Cerebellar cortex (tissue), 1 donor: ENCODE results near the gene DNAH17.
"Not testable (repeated sequence)": the region's sequence is repeated elsewhere in the genome, so short reads cannot be mapped to it uniquely, and the experiment has no call there.

Source experiments
- DNase-seq: peaks from one replicate; pipeline ENCODE4 v3.0.0-alpha.2; 2015; ENCODE audit warnings: low spot score

DNAH17 gene

DNA sequence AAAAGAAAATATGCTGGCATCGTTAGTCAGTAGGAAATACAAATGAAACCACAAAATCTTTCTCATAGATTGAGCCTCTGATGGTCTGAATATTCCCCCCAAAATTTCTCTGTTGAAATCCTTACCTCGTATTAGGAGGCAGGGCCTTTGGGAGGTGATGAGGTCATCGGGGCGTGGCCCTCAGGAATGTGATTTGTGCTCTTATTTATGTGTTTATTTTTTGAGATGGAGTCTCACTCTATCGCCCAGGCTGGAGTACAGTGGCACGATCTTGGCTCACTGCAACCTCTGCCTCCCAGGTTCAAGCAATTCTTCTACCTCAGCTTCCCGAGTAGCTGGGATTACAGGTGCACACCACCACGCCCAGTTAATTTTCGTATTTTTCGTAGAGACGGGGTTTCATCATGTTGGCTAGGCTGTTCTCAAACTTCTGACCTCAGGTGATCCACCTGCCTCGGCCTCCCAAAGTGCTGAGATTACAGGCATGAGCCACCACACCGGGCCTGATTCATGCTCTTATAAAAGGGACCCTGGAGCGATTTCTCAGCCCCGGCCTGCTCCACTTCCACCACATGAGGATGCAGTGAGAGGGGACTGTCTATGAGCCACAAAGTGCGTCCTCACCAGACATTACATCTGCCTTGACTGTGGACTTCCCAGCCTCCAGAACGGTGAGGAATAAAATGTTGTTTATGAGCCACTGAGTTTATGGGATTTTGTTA is 53.1 kb downstream of the DNAH17 start:
- no peak for DNase-seq

DNA sequence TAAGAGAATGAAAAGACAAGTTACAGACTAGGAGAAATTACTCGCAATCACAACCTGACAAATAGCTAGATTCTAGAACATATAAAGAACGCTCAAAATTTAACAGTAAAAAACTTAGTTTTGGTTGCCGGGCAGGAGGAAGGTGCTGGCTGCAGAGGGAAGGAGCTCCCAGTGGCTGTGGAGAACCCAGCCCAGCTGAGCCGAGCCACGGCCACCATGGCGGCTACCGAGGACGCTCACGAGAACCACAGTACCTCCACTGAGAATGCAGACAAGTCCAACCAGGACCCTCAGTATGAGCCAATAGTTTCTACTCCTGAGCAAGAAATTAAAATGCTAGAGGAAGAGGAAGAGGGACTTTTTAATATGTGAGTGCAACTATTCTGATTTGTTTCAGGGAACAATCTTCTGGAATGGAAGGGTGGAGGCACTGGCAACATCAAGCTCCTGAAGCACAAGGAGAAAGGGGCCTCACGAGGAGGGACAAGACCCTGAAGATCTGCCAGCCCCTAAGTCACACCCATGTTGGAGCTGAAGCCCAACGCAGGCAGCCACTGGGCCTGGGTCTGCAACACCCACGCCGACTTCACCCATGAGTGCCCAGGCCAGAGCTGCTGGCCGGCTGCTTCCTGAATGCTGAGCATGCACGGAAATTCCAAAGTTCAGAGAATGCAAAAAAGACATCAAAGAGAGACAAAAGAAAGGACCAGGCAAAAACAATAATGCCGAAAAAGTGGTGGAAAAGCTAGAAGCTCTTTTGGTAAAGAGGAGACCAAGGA is 55.0 kb downstream of the DNAH17 start:
- no peak for DNase-seq

DNA sequence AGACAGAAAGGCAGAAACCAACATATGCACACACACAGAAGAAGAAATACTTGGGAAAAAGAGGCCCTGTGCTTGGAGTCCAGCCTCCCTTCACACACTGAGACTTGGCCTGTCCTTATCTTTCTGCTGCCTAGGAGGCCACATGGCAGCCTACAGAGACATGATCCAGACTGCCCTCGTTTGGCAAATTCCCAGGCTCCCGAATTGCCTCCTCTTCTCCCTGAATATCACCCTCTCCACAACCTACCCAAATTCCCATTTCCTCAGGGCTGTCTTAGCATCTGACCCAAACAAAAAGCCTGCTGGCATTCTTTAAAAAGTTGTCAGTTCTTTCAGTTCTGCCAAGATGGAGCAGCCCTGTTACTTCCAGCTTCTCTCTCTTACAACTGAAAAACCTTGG is 59.8 kb downstream of the DNAH17 start:
- no peak for DNase-seq

DNA sequence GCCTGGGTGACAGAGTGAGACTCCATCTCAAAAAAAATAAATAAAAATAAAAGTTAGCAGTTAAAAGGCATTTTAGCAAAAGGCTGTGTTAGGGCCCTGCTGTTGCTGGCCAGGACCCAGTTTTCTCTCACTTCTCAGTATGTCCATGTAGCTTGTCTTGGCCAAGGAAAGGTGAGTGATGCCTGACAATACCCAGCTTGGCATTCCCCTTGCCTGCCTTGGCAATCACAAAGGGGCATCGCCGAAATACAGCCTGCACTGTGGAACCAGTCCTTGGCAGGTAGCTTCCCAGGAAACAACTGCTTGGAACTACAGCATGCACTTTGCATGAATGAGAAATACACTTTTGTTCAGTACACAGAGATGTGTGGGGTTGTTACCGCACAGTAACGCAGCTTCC is 61.7 kb downstream of the DNAH17 start:
- no peak for DNase-seq

DNA sequence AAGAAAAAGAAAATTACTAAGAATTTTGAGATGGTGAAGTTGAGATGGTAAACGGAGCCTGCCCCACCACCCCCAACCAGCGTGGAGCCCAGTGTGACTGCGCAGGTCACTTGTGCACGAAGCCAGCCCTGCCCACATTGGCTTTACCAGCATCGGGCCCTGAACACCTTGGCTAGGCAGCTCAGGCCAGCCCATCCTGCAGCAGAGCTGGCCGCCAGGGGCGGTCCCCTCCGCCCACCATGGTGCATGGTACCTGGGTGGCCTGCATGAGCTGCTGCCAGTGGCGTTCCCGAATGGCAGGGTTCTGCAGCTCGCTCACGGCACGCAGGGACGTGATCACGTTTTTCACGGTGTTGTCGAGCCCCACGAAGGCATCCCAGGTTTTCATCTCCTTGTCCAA is 62.7 kb downstream of the DNAH17 start:
- DNase-seq = no peak

DNA sequence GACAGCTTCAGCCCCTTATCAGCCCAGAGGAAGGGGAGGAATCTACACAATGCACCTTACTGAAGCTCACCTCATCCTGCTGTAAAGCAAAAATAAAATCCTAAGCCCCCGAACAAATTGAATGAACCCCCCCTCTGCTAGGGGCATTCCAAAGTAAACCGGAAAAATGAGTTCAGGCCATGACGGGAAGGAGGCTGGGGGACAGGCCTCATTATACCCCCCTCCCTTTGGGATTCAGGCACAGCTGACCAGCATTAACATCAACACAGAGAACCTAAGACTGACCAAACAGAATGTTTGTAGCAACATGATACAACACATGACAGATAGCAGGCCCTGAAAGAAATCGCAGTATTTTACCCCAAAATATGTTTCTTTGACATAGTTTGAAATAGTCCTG is 64.2 kb downstream of the DNAH17 start:
- no peak for DNase-seq

DNA sequence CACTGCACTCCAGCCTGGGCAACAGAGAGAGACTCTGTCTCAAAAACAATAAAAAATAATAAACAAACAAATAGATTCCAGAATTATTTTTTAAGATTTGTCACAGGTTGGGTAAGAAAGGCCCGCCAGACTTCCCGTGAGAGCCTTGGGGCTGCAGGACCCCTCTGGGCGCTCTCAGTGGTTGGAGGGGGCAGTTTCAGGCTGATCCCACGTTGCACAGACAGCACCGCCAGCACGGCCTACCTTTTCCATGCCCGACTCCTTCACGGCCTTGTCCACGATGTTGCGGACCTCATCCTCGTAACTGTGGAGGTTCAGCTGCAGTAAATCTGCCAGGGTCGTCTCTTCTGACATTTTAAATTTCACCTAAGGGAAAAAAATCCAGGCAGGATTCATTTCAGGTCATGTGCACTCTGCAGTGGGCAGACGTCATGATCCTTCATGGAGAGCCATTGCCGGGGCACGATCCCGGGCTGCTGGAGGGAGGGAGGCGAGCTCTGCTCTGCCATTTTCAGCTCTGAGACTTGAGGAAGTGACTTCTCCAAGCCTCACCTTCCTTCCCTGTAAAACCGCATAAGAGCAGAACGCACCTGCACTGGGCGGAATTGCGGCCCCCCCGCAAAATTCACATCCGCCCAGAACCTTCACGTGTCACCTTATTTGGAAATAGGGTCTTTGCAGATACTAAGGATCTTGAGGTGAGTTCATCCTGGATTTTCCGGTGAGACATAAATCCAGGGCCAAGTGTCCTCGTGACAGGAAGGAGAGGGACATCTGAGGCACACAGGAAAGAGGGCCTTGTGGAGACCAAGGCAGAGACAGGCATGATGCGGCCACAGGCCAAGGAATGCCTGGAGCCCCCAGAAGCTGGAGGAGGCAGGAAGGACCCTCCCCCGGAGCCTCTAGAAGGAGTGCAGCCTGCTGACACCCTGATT is 66.8 kb downstream of the DNAH17 start:
- no peak for DNase-seq

DNA sequence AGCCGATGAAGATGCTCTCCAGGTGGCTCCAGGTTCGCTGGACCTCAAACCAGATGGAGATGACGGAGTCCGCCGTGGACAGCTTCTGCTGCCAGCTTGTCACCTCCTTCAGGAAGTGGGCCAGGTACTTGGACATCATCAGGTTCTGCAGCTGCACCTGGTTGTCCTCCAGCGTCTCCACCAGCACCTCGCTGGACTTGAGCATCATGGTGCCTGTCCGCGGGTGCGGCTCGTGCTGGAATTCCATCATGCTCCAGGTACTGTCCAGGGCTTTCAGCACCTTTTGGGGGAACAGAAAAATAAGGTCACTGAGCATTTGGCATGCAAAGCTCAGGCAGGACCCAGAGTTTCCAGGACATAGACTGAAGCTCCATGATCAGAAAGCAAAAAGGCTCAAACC is 69.7 kb downstream of the DNAH17 start:
- DNase-seq = no peak

DNA sequence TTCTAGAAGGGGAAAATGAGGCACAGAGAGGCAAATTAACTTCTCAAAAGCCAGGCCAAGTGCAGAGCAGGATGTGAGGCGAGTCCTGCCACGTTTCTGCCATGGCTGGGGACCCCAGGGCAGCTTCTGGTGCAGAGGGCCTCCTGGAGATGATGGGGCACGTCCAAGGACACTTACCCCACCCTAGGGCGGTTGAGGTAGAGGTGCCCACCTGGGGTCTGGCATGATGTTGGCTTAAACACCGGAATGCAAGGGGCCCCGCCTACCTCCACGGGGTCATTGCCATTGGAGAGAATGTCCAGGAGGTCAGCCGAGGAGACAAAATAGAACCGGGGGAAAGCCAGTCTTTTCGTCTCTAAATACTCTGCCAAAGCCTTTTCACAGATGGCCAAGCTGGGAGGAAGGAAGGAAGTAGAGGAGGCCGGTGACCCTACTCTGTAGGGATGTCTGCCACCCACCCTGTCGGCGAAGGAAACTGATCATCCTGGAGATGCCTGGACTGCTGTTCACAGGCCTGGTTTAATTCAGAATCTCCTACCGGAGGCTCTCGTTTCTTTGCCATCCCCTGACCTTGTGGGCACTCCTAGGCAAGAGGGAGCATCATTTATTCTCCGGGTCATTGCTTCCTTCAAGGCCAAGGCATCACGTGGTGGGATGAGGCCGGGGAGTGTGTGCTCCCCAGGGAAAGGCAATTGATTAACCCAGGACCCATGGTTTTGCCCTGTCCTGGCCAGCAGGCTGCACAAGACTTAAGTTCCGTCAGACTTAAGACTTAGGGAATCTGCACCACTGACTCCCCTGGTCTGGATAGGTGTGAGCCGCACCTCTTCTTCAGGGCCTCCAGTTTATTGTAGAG is 70.5 kb downstream of the DNAH17 start:
- DNase-seq = no peak

DNA sequence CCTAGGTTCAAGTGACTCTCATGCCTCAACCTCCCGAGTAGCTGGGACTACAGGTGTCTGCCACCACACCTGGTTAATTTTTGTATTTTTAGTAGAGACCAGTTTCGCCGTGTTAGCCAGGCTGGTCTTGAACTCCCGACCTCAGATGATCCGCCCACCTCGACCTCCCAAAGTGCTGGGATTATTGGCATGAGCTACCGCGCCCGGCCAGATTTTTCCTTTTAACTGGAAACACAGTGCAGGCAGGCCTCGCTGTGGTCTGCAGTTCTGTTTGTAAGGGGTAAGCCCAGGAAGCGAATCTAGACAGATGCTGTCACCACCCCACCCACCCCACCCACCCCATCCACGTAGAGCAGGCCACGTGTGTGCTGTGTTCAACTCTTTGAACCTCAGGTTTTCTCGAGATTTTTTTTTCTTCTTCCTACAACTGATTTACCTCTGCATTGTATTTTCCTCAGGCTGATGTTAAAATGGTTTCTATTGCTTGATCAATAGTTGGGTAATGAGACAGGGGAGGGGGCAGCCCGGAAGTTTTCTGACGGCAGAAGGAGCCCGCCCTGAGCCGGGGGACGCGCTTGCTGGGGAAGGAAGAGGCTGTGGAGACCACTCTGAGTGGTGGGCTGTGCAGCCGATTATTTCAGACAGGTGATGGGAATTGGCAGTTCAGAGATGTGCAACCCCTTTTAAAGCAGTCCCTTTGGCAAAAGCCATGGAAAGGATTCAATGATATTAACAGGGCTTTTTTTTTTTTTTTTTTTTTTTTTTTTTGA is 72.9 kb downstream of the DNAH17 start:
- no peak for DNase-seq

DNA sequence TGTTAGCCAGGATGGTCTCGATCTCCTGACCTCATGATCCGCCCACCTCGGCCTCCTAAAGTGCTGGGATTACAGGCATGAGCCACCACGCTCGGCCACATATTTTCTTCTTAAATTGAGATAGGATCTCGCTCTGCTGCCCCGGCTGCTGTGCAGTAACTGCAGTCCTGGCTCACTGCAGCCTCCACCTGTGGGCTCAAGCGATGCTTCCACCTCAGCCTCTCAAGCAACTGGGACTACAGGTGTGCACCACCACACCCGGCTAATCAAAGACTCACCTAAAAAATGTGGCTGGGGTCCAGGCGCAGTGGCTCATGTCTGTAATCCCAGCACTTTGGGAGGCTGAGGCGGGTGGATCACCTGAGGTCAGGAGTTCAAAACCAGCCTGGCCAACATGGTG is 73.8 kb downstream of the DNAH17 start:
- DNase-seq = not testable (repeated sequence)

DNA sequence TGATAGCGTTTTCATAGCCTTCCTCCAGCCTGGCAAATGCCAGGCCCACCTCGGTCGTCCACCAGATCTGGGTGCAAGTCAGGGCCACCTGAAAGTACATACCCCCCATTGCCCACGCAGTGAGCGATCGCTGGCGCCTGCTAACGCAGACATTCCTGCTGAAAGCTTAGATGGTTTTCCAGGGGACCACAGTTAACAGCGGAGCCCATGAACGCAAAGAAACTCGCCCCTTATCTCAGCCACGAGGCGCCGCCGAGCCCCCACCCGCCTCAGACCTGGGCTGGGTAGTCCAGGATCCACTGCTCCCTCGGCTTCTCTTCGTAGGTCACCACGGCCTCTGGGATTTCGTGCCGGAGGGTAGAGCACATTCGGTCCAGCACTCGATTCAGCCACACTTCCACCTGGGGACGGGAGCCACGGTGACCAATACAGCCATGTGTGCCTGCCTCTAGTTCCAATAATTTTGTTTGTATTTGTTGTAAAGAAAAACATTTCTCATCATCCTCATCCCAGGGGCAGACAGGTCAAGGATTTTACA is 74.5 kb downstream of the DNAH17 start:
- no peak for DNase-seq

DNA sequence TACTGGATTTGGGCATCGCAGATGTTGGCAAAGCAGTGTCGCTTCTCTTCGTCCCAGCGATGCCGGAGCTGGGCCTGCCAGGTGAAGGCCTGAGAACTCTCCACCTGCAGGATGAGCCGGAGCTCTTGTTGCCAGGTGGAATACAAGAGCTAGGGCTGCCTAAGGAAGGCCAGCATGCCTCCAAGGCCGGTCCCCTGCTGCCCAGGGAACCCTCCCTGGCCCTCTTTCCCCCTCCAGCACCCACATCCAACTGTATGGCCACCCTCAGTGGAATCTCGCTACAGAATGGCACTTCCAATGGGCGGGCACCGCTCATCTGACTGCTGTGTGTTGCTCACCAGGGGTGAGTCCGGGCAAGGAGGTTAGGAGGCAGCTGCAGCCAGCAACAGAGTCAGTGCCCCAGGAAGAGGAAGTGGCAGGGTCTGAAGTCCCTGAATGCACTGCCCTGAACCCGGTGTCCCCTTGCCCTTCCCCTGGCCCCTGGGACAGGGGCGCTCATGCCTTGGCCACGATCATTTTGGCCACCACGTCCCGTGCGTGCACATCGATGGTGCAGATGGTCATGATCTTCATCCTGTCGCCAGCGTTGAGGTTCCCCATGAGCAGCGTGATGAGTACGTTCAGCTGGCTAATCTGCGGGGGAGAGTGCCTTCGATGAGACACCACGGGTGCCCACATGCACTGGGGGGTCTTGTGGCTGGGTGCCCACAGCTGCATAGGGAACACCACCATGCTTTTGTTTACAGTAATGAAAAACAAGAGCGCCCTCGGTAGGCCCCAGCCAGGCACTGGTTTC is 75.8 kb downstream of the DNAH17 start:
- no peak for DNase-seq

DNA sequence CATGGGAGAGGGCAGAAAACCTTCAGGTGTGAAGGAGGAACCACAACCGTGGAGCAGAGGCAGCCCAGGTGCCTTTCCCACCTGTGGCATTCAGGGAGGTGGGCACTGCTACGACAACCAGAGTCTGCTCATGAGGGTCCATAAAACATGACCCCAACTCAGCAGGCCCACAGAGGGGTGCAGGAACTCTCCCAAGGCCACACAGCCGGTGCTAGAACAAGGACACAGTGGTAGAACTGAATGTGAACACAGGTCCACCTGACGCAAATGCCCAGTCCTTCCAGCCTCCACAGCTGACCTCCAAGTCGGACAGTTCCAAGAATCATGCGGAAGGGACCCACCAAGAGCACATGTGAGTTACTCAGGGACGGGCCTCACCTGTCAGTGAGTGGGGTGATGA is 76.4 kb downstream of the DNAH17 start:
- no peak for DNase-seq

DNA sequence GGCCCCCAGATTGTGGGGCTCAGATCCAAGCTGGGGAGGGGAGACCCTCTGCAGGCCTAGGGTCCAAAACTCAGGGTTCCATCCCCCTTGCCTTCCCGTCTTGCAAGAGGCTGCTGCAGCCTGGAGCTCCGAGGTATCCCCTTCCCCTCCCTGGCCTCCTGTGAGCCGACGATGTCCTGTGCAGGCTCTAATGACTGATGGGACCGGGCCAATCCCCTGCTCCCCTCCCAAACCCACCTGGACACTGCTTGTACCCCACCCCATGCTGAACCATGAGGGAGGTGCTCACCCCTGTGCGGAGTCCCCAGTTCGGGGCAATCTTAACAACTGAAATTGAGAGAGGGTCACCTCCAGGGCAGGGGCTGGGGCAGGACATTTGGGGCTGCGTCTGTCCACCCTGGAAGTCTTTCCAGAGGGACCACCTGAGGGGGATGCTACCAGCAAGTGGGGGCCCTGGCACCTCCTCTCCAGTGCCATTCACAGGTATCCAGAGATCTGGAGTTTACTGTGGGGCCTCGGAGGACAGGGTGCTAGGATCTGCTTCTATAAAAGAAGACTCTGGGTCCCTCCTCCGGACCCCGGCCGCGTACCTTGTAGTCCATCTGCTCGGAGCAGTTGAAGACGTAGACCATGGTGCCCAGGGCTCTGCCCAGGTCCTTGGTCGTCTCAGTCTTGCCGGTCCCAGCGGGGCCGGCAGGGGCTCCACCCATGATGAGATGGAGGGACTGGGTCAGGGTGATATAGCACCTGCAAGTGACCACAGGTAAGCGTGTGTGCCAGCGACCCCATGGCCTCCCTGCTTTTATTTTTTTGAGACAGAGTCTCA is 77.3 kb downstream of the DNAH17 start:
- DNase-seq = no peak

DNA sequence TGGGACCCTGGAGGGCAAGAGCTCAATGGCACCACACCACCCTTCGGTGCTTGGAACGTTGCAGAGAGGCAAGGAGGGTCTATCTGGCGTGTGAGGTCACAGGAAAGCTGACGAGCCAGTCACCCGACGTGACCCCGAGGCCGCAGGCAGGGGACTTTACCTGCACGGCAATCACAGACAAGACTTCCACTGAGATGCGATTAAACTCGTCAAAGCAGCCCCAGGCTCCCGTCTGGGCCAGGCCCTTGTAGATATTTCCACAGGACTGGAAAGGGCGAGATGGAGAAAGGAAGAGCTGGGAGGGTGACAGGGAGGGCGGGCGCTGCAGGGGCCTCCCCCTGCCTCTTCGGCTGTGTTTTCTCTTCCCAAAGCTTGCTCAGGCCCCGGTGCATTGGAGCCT is 78.3 kb downstream of the DNAH17 start:
- no peak for DNase-seq

DNA sequence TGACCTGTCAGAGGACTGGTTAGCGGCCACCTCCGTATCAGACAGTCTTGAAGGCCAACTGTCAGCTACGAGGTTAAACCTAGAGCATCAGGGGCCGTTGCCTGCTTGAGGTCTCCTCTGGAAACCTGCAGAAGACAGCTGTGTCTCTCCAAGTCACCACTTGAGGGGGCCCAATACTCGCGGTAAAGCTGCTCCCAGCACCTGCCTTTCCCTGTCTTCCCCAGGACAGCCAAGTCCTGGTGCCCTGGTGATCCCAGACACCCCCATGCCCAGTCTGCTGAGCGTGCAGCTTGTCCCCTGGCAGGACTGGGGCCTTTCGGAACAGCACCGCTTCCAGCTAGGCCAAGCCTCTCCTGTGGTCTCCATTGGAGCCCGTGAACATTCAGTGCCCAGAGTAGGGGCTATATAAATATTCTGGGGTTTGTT is 80.1 kb downstream of the DNAH17 start:
- DNase-seq = peak; percentile 89

DNA sequence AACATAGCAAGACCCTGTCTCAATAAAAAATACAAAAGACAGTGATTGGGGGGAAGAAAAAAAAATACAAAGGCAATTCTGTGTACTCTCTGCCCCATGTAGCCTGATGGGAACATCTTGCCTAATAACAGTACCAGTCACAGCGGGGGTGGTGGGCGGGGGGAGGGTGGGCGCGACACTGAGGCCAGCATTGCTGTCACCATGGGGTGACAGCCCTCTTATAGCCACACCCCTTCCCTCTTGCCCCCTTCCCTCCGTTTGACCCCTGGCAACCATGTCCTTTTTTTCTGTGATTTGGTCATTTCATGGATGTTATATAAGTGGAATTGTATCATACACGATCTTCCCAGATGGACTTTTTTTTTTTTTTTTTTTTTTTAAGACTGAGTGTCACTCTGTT is 80.9 kb downstream of the DNAH17 start:
- no peak for DNase-seq

DNA sequence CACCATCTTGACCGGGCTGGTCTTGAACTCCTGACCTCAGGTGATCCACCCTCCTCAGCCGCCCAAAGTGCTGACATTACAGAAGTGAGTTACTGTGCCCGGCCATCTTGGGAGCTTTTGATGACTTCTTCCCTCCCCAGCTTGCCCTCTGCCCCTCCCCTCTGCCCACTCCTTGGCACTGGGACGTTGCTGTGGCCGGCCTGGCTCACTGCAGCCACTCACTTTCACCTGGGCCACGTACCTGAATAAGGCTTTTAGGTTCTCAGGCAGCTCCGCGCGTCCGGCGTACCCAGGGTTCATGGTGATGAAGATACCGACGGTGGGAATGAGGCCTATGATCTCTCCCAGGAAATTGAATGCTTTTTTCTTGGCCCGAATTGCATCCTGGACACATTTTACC is 81.6 kb downstream of the DNAH17 start:
- DNase-seq = no peak
